Endothelial cell (in vitro differentiated cells): ENCODE results near the gene MSMO1. TPM values are rescaled to one million over a fixed set of nuclear protein-coding genes. Genes with fewer than 3 reads are reported as not detected.
"Not testable (repeated sequence)": the region's sequence is repeated elsewhere in the genome, so short reads cannot be mapped to it uniquely, and the experiment has no call there.

Experiments used
- DNase-seq: peaks from one replicate; pipeline ENCODE4 v3.0.0; 2021; ENCODE audit warnings: low spot score
- H3K27ac Mint-ChIP-seq: one replicate; pipeline ENCODE4 v1.8.0; 2021; ENCODE audit warnings: mixed read lengths, inconsistent platforms; ENCODE audit not compliant: unreplicated experiment
- H3K27me3 Mint-ChIP-seq: one replicate; pipeline ENCODE4 v1.8.0; 2021; ENCODE audit warnings: mild to moderate bottlenecking, moderate library complexity, mixed read lengths, inconsistent platforms; ENCODE audit not compliant: unreplicated experiment
- H3K36me3 Mint-ChIP-seq: one replicate; pipeline ENCODE4 v1.8.0; 2021; ENCODE audit warnings: mild to moderate bottlenecking, low read depth, mixed read lengths, inconsistent platforms; ENCODE audit not compliant: unreplicated experiment
- H3K4me1 Mint-ChIP-seq: one replicate; pipeline ENCODE4 v1.8.0; 2021; ENCODE audit warnings: mild to moderate bottlenecking, mixed read lengths, inconsistent platforms; ENCODE audit not compliant: unreplicated experiment
- H3K4me3 Mint-ChIP-seq: one replicate; pipeline ENCODE4 v1.8.0; 2021; ENCODE audit warnings: mild to moderate bottlenecking, mixed read lengths, inconsistent platforms; ENCODE audit not compliant: unreplicated experiment
- H3K9me3 Mint-ChIP-seq: one replicate; pipeline ENCODE4 v1.8.0; 2021; ENCODE audit warnings: mixed read lengths, inconsistent platforms; ENCODE audit not compliant: unreplicated experiment
- CTCF ChIP-seq: fragments of 200-600 bp; sonication (generic); IDR thresholded peaks from one replicate; pipeline ENCODE4 v1.5.0; 2021; ENCODE audit warnings: antibody characterized with exemption; ENCODE audit not compliant: unreplicated experiment
- total RNA-seq: library from RNA; stranded (reverse); fragmentation: NEBNext Ultra II Directional; extraction: Animal tissue kit (Norgen Biotek cat#: 25700); gene quantifications from one replicate; pipeline ENCODE4 v1.2.1, GENCODE V29; 2021; ENCODE audit not compliant: unreplicated experiment

The MSMO1 gene
- total RNA-seq, 1 donor from 2014 or later = 118 TPM

DNA sequence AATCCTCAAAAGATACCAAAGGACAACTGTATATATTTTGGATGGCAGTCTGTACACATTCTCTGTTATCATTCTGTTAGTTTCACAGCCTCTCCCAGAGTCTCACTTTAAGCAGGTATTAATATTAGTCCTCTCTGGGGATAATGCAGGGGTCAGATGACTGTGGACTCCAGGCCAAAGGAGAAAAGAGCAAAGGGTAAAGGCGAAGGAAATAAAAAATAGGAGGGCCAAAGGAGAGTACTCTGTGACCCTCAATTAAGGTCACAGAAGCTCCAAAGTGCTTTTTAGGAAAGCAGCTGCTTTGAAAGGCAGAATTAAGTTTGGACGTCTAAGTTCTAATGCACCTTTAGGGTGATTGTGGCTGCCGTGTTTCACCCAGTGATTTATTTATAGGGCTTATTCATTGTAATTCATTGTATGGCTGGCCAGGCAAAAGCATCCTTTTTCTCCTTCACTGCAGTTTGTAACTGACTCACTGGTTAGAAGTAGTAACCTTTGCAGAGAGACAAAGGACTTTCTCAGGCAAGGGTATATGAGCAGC lies 7.8 kb downstream of the MSMO1 start:
- DNase-seq = no peak
- Mint-ChIP-seq H3K4me3 (no peak overlapping the region), H3K27ac (no peak overlapping the region), H3K4me1 (peaks cover 25% of the 10 kb centered on the region), H3K27me3 (no peaks in the 10 kb centered on the region), H3K36me3 (peaks cover 13% of the 10 kb centered on the region), H3K9me3 (no peaks in the 10 kb centered on the region)
- no peak for TF ChIP-seq CTCF

GRCh38 chr4:165336743-165337142 lies 9.3 kb downstream of the MSMO1 start:
- no peak overlapping the region for H3K4me3 Mint-ChIP-seq
- DNase-seq = no peak
- no peak overlapping the region for H3K27ac Mint-ChIP-seq
- TF ChIP-seq CTCF = no peak
- peaks cover 7% of the 10 kb centered on the region for H3K36me3 Mint-ChIP-seq
- no peaks in the 10 kb centered on the region for H3K9me3 Mint-ChIP-seq
- peaks cover 12% of the 10 kb centered on the region for H3K4me1 Mint-ChIP-seq
- no peaks in the 10 kb centered on the region for H3K27me3 Mint-ChIP-seq

DNA sequence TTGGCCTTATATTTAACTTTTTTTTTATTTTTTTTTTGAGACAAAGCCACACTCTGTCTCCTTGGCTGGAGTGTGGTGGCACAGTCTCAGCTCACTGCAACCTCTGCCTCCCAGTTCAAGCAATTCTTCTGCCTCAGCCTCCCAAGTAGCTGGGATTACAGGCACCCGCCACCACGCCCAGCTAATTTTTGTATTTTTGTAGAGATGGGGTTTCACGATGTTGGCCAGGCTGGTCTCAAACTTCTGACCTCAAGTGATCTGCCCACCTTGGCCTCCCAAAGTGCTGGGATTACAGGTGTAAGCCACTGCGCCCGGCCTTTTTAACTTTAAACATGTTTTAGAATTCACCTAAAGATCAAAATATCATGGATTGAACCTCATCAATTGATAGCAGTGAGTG lies 14.9 kb downstream of the MSMO1 start:
- not testable (repeated sequence) for H3K27ac Mint-ChIP-seq, DNase-seq, H3K4me3 Mint-ChIP-seq, H3K27me3 Mint-ChIP-seq, H3K36me3 Mint-ChIP-seq, H3K4me1 Mint-ChIP-seq, H3K9me3 Mint-ChIP-seq

- no peaks in the 10 kb centered on the region for H3K36me3 Mint-ChIP-seq
- TF ChIP-seq CTCF = no peak
- H3K4me3 Mint-ChIP-seq = no peak overlapping the region
- no peak for DNase-seq
- no peaks in the 10 kb centered on the region for H3K9me3 Mint-ChIP-seq
- no peaks in the 10 kb centered on the region for H3K4me1 Mint-ChIP-seq
- no peak overlapping the region for H3K27ac Mint-ChIP-seq
- H3K27me3 Mint-ChIP-seq = no peaks in the 10 kb centered on the region
Measured at GRCh38 chr4:165343353-165344191, 16.1 kb downstream of the MSMO1 start.

GRCh38 chr4:165345666-165346417 lies 18.4 kb downstream of the MSMO1 start:
- H3K4me3 Mint-ChIP-seq = no peak overlapping the region
- DNase-seq = no peak
- H3K4me1 Mint-ChIP-seq = no peaks in the 10 kb centered on the region
- H3K9me3 Mint-ChIP-seq = no peaks in the 10 kb centered on the region
- no peaks in the 10 kb centered on the region for H3K36me3 Mint-ChIP-seq
- no peak for TF ChIP-seq CTCF
- H3K27ac Mint-ChIP-seq = no peak overlapping the region
- no peaks in the 10 kb centered on the region for H3K27me3 Mint-ChIP-seq
